Tibial nerve (tissue), 4 donors: ENCODE measurements around the gene PPP1R7. TPM values are rescaled to one million over a fixed set of nuclear protein-coding genes. Genes with fewer than 3 reads are reported as not detected.

Source experiments
- DNase-seq, 2 donors: peaks; one replicate each; pipeline ENCODE4 v3.0.0-alpha.2; 2019; ENCODE audit warnings: low spot score in 2 of 2
- H3K27ac ChIP-seq, 4 donors: fragments of 200-600 bp; sonication (generic) in 3 of 4; one replicate each; pipeline ENCODE4 v1.5.1; 2017 to 2019; ENCODE audit warnings: mild to moderate bottlenecking in 1 of 4
- H3K27me3 ChIP-seq, 2 donors: fragments of 200-600 bp; sonication (generic) in 1 of 2; one replicate each; pipeline versions ENCODE4 v1.5.1 to v1.6.0; 2017 to 2019
- H3K36me3 ChIP-seq, 3 donors: fragments of 200-600 bp; sonication (generic); one replicate each; pipeline ENCODE4 v1.5.1; 2018 to 2019
- H3K4me1 ChIP-seq, 4 donors: fragments of 200-600 bp; sonication (generic) in 3 of 4; one replicate each; pipeline ENCODE4 v1.5.1; 2017 to 2019
- H3K4me3 ChIP-seq, 4 donors: fragments of 200-600 bp; sonication (generic) in 3 of 4; one replicate each; pipeline ENCODE4 v1.5.1; 2017 to 2019; ENCODE audit warnings: mild to moderate bottlenecking in 1 of 4, moderate library complexity in 1 of 4
- H3K9me3 ChIP-seq, 4 donors: fragments of 200-600 bp; sonication (generic) in 3 of 4; one replicate each; pipeline ENCODE4 v1.5.1; 2017 to 2019
- CTCF ChIP-seq, 5 experiments: fragments of 200-600 bp in 3 of 5; fragments of 450-650 bp in 2 of 5; sonication (generic) in 3 of 5; IDR thresholded peaks; one replicate each; pipeline ENCODE4 v1.5.1; 2016 to 2019; ENCODE audit warnings: antibody characterized with exemption in 5 of 5, mild to moderate bottlenecking in 3 of 5, moderate library complexity in 2 of 5
- EP300 ChIP-seq, 2 donors: sonication (generic); formaldehyde crosslinking; IDR thresholded peaks; one replicate each; pipeline ENCODE4 v1.6.1; 2017; ENCODE audit warnings: antibody characterized with exemption in 2 of 2, mild to moderate bottlenecking in 1 of 2
- POLR2A ChIP-seq, 2 donors: fragments of 450-650 bp; IDR thresholded peaks; one replicate each; pipeline ENCODE4 v1.6.1; 2017; ENCODE audit warnings: antibody characterized with exemption in 2 of 2, mild to moderate bottlenecking in 2 of 2, moderate library complexity in 2 of 2
- WGBS, 2 donors: methylation state at CpG; one replicate each; pipeline ENCODE4 v1.1.5; 2018; 5-methylcytosine and 5-hydroxymethylcytosine counted together
- total RNA-seq, 4 donors: library from RNA; depleted of rRNA; stranded (reverse); fragments of >200 nt; gene quantifications; one replicate each; pipeline ENCODE4 v1.1.0, GENCODE V29; 2016

PPP1R7 gene
- total RNA-seq, 4 donors from 2014 or later: 29.5 to 53.8 (median 38.1) TPM

GRCh38 chr2:241182531-241183133 lies 32.4 kb downstream of the PPP1R7 start:
- WGBS, 2 donors: 93% methylated on average over 27 to 28 of the region's 28 CpGs
- H3K9me3 ChIP-seq: no peaks in the 10 kb centered on the region
- H3K4me1 ChIP-seq: no peaks in the 10 kb centered on the region
- no peaks in the 10 kb centered on the region for H3K27me3 ChIP-seq
- TF ChIP-seq CTCF (IDR thresholded peaks at IDR 0.05) (no peak), EP300 (IDR thresholded peaks at IDR 0.05) (no peak), POLR2A (IDR thresholded peaks at IDR 0.05) (no peak)
- DNase-seq: no peak
- H3K36me3 ChIP-seq: peaks cover 0 to 68% (median 3%) of the 10 kb centered on the region in 3 donors
- no peak overlapping the region for H3K4me3 ChIP-seq
- no peak overlapping the region for H3K27ac ChIP-seq

GRCh38 chr2:241183221-241183620 lies 33.0 kb downstream of the PPP1R7 start:
- DNase-seq: no peak
- no peak overlapping the region for H3K4me3 ChIP-seq
- no peak overlapping the region for H3K27ac ChIP-seq
- TF ChIP-seq POLR2A (IDR thresholded peaks at IDR 0.05): no peak
- no peak for TF ChIP-seq CTCF (IDR thresholded peaks at IDR 0.05)
- TF ChIP-seq EP300 (IDR thresholded peaks at IDR 0.05): no peak
- peaks cover 0 to 62% (median 3%) of the 10 kb centered on the region in 3 donors for H3K36me3 ChIP-seq
- WGBS, 2 donors: 83 to 89% methylated on average over 9 of the region's 9 CpGs
- H3K4me1 ChIP-seq: no peaks in the 10 kb centered on the region
- H3K27me3 ChIP-seq: no peaks in the 10 kb centered on the region
- H3K9me3 ChIP-seq: no peaks in the 10 kb centered on the region

GRCh38 chr2:241184901-241185300 lies 34.6 kb downstream of the PPP1R7 start:
- DNase-seq: no peak
- Histone ChIP-seq H3K4me1 (no peaks in the 10 kb centered on the region), H3K9me3 (no peaks in the 10 kb centered on the region), H3K27me3 (no peaks in the 10 kb centered on the region), H3K4me3 (no peak overlapping the region), H3K36me3 (peaks cover 0 to 45% (median 0%) of the 10 kb centered on the region in 3 donors), H3K27ac (no peak overlapping the region)
- 69% methylated on average over 9 of the region's 9 CpGs for WGBS, 2 donors
- no peak for TF ChIP-seq POLR2A (IDR thresholded peaks at IDR 0.05)
- no peak for TF ChIP-seq EP300 (IDR thresholded peaks at IDR 0.05)
- TF ChIP-seq CTCF (IDR thresholded peaks at IDR 0.05): no peak

- no peaks in the 10 kb centered on the region for H3K4me1 ChIP-seq
- peaks cover 0 to 38% (median 0%) of the 10 kb centered on the region in 3 donors for H3K36me3 ChIP-seq
- no peaks in the 10 kb centered on the region for H3K9me3 ChIP-seq
- no peak overlapping the region for H3K27ac ChIP-seq
- DNase-seq: no peak
- WGBS, 2 donors: 70 to 77% methylated on average over 9 to 11 of the region's 11 CpGs
- H3K27me3 ChIP-seq: no peaks in the 10 kb centered on the region
- no peak overlapping the region for H3K4me3 ChIP-seq
- TF ChIP-seq EP300 (IDR thresholded peaks at IDR 0.05) (no peak), POLR2A (IDR thresholded peaks at IDR 0.05) (no peak), CTCF (IDR thresholded peaks at IDR 0.05) (no peak)
Measured at GRCh38 chr2:241185961-241186360, 35.7 kb downstream of the PPP1R7 start.

- H3K9me3 ChIP-seq: no peaks in the 10 kb centered on the region
- no peak for DNase-seq
- H3K36me3 ChIP-seq: peaks cover 0 to 25% (median 0%) of the 10 kb centered on the region in 3 donors
- no peak overlapping the region for H3K27ac ChIP-seq
- WGBS, 2 donors: 52 to 54% methylated on average over 13 to 14 of the region's 14 CpGs
- no peaks in the 10 kb centered on the region for H3K27me3 ChIP-seq
- H3K4me1 ChIP-seq: no peaks in the 10 kb centered on the region
- TF ChIP-seq POLR2A (IDR thresholded peaks at IDR 0.05): no peak
- TF ChIP-seq EP300 (IDR thresholded peaks at IDR 0.05): no peak
- no peak for TF ChIP-seq CTCF (IDR thresholded peaks at IDR 0.05)
- H3K4me3 ChIP-seq: no peak overlapping the region
Measured at GRCh38 chr2:241187101-241187917, 37.0 kb downstream of the PPP1R7 start.
